Naive thymus-derived CD8-positive, alpha-beta T cell (primary cell): Measurements from ENCODE around the gene IZUMO1. TPM values are rescaled to one million over a fixed set of nuclear protein-coding genes. Genes with fewer than 3 reads are reported as not detected.
A peak's percentile ranks its signal among the peaks of the same experiment; 100 is the strongest.

Source experiments
- ATAC-seq, 2 donors: fragments of 150-1000 bp; cut with Tn5 transposase in 1 of 2; sonication (Bioruptor Pico), chemical (Tn5 transposase) in 1 of 2; 1 replicate in 1 of 2; 2 replicates in 1 of 2; pipeline ENCODE4 v1.10.0; 2021; ENCODE audit warnings: mild to moderate bottlenecking in 2 of 2, moderate library complexity in 2 of 2
- POLR2A ChIA-PET: fragments of 350-600 bp; sonication (Branson Sonifier 250); formaldehyde crosslinking; loops from one replicate; lab custom pipeline; 2021; ENCODE audit warnings: antibody characterized with exemption; lab: Charles Lee
- DNase-seq, 10 donors: peaks; one replicate each; pipeline versions ENCODE4 v3.0.0 to v3.0.0-alpha.2; 2020 to 2022
- H3K27ac Mint-ChIP-seq, 10 donors: one replicate each; pipeline ENCODE4 v1.8.0; 2020 to 2022; ENCODE audit warnings: mild to moderate bottlenecking in 10 of 10, mixed read lengths in 10 of 10, moderate library complexity in 4 of 10, inconsistent platforms in 1 of 10
- H3K27me3 Mint-ChIP-seq, 5 donors: one replicate each; pipeline ENCODE4 v1.8.0; 2021 to 2022; ENCODE audit warnings: mixed read lengths in 5 of 5
- H3K36me3 Mint-ChIP-seq, 3 donors: one replicate each; pipeline ENCODE4 v1.8.0; 2020 to 2022; ENCODE audit warnings: mixed read lengths in 3 of 3, mild to moderate bottlenecking in 2 of 3, inconsistent platforms in 1 of 3
- H3K4me1 Mint-ChIP-seq, 4 donors: one replicate each; pipeline ENCODE4 v1.8.0; 2021 to 2022; ENCODE audit warnings: mixed read lengths in 4 of 4
- H3K4me3 Mint-ChIP-seq, 10 donors: one replicate each; pipeline ENCODE4 v1.8.0; 2020 to 2022; ENCODE audit warnings: mild to moderate bottlenecking in 10 of 10, mixed read lengths in 10 of 10, moderate library complexity in 6 of 10, inconsistent platforms in 1 of 10
- H3K9me3 Mint-ChIP-seq, 9 donors: one replicate each; pipeline ENCODE4 v1.8.0; 2020 to 2022; ENCODE audit warnings: mixed read lengths in 9 of 9, mild to moderate bottlenecking in 3 of 9, inconsistent platforms in 1 of 9, moderate library complexity in 1 of 9
- polyA plus RNA-seq, 3 donors: library from polyadenylated mRNA; unstranded; fragments of 300-500 nt; fragmentation: Illumina TruSeq; gene quantifications; one replicate each; pipeline ENCODE4 v1.2.3, GENCODE V29; 2021
- total RNA-seq, 8 experiments: library from RNA in 2 of 8; stranded (reverse) in 2 of 8; gene quantifications; one replicate each; pipeline ENCODE4 v1.2.3 and lab custom pipeline; 2021 to 2026

Gene IZUMO1
- total and polyA plus RNA-seq, 5 experiments from 2014 or later: not detected

- no peak for ATAC-seq
- POLR2A ChIA-PET: no interaction called here
- Mint-ChIP-seq H3K36me3 (no peaks in the 10 kb centered on the region), H3K27me3 (peaks cover 5 to 29% (median 10%) of the 10 kb centered on the region in 5 donors), H3K4me3 (peak overlapping the region in 7 of 10 donors; percentile 36 to 72 (median 51)), H3K27ac (no peak overlapping the region), H3K9me3 (peaks cover 0 to 4% (median 0%) of the 10 kb centered on the region in 9 donors), H3K4me1 (peaks cover 11 to 36% (median 25%) of the 10 kb centered on the region in 4 donors)
- peak in 2 of 10 donors; percentile 33 to 37 for DNase-seq
These were observed 5.3 kb downstream of the IZUMO1 start for GRCh38 chr19:48741129-48741999.

- H3K27me3 Mint-ChIP-seq: peaks cover 0 to 19% (median 3%) of the 10 kb centered on the region in 5 donors
- POLR2A ChIA-PET: interaction anchor here (0.9 to 2.5 kb wide), 3 partner anchors 15 to 94 kb away, joined by 5 to 15 read pairs (median 13); partner anchors contain the start of gene CA11
These were observed 6.3 kb downstream of the IZUMO1 start, which contains the start of gene RASIP1 for GRCh38 chr19:48740164-48740972. Gene RASIP1, minus strand, starts transcription at chr19:48740610. Its CDS starts 328 bp downstream, at chr19:48740282.

GRCh38 chr19:48739404-48740163 is 7.1 kb downstream of the IZUMO1 start:
- POLR2A ChIA-PET: interaction anchor here (0.5 to 2.5 kb wide), 13 partner anchors 9 to 755 kb away, joined by 3 to 15 read pairs (median 5); partner anchors contain the start of genes CA11, DBP and FUT1
- H3K9me3 Mint-ChIP-seq: peaks cover 0 to 2% (median 0%) of the 10 kb centered on the region in 9 donors
- ATAC-seq: peak; percentile 4 to 18
- peaks cover 6 to 27% (median 21%) of the 10 kb centered on the region in 4 donors for H3K4me1 Mint-ChIP-seq
- H3K36me3 Mint-ChIP-seq: no peaks in the 10 kb centered on the region
- H3K27me3 Mint-ChIP-seq: peaks cover 0 to 15% (median 2%) of the 10 kb centered on the region in 5 donors
- DNase-seq: no peak
- H3K27ac Mint-ChIP-seq: peak overlapping the region in 1 of 10 donors; percentile 57
- peak overlapping the region in 9 of 10 donors; percentile 25 to 82 (median 52) for H3K4me3 Mint-ChIP-seq

More at GRCh38 chr19:48740164-48740972, 6.3 kb downstream of the IZUMO1 start, which contains the start of gene RASIP1:
- H3K4me3 Mint-ChIP-seq: peak within 1 kb of the TSS in 9 of 10 donors; percentile 25 to 82 (median 52)
- H3K36me3 Mint-ChIP-seq: no peaks in the 10 kb centered on the region
- H3K9me3 Mint-ChIP-seq: peaks cover 0 to 2% (median 0%) of the 10 kb centered on the region in 9 donors
- peaks cover 6 to 27% (median 23%) of the 10 kb centered on the region in 4 donors for H3K4me1 Mint-ChIP-seq
- no peak for ATAC-seq
- DNase-seq: no peak
- H3K27ac Mint-ChIP-seq: peak within 1 kb of the TSS in 1 of 10 donors; percentile 57

GRCh38 chr19:48738557-48739403 is 7.9 kb downstream of the IZUMO1 start:
- ATAC-seq: peak; percentile 90 to 93
- H3K36me3 Mint-ChIP-seq: no peaks in the 10 kb centered on the region
- H3K27me3 Mint-ChIP-seq: peaks cover 0 to 8% (median 0%) of the 10 kb centered on the region in 5 donors
- POLR2A ChIA-PET: interaction anchor here (0.6 to 2.5 kb wide), 13 partner anchors 11 to 756 kb away, joined by 3 to 15 read pairs (median 5); partner anchors contain the start of genes CA11, DBP and FUT1
- peak; percentile 75 to 96 (median 86) for DNase-seq
- H3K27ac Mint-ChIP-seq: peak overlapping the region in 5 of 10 donors; percentile 34 to 80 (median 75)
- H3K9me3 Mint-ChIP-seq: peaks cover 0 to 2% (median 0%) of the 10 kb centered on the region in 9 donors
- peak overlapping the region; percentile 15 to 77 (median 64) for H3K4me3 Mint-ChIP-seq
- H3K4me1 Mint-ChIP-seq: peaks cover 6 to 27% (median 21%) of the 10 kb centered on the region in 4 donors

GRCh38 chr19:48737360-48737998 is 9.2 kb downstream of the IZUMO1 start:
- DNase-seq: no peak
- H3K27me3 Mint-ChIP-seq: peaks cover 0 to 5% (median 0%) of the 10 kb centered on the region in 5 donors
- peak overlapping the region in 3 of 10 donors; percentile 15 to 62 (median 24) for H3K27ac Mint-ChIP-seq
- ATAC-seq: no peak
- peak overlapping the region in 7 of 10 donors; percentile 18 to 67 (median 22) for H3K4me3 Mint-ChIP-seq
- peaks cover 6 to 27% (median 21%) of the 10 kb centered on the region in 4 donors for H3K4me1 Mint-ChIP-seq
- POLR2A ChIA-PET: interaction anchor here (1.7 kb wide), 1 partner anchor 100 kb away, joined by 5 read pairs; the partner anchor contains the start of gene DBP
- H3K36me3 Mint-ChIP-seq: no peaks in the 10 kb centered on the region
- H3K9me3 Mint-ChIP-seq: peaks cover 0 to 2% (median 0%) of the 10 kb centered on the region in 9 donors

GRCh38 chr19:48735031-48735615 is 11.6 kb downstream of the IZUMO1 start:
- POLR2A ChIA-PET: interaction anchor here (0.6 kb wide), 1 partner anchor 184 kb away, joined by 3 read pairs; no protein-coding TSS in a partner anchor
- no peak overlapping the region for H3K27ac Mint-ChIP-seq
- ATAC-seq: no peak
- peaks cover 0 to 5% (median 0%) of the 10 kb centered on the region in 5 donors for H3K27me3 Mint-ChIP-seq
- peaks cover 2 to 10% (median 9%) of the 10 kb centered on the region in 4 donors for H3K4me1 Mint-ChIP-seq
- peaks cover 0 to 2% (median 0%) of the 10 kb centered on the region in 9 donors for H3K9me3 Mint-ChIP-seq
- H3K36me3 Mint-ChIP-seq: no peaks in the 10 kb centered on the region
- no peak for DNase-seq
- H3K4me3 Mint-ChIP-seq: no peak overlapping the region

GRCh38 chr19:48734625-48735024 is 12.1 kb downstream of the IZUMO1 start:
- H3K4me1 Mint-ChIP-seq: peaks cover 2 to 6% (median 4%) of the 10 kb centered on the region in 4 donors
- H3K4me3 Mint-ChIP-seq: no peak overlapping the region
- peaks cover 0 to 2% (median 0%) of the 10 kb centered on the region in 9 donors for H3K9me3 Mint-ChIP-seq
- peaks cover 0 to 5% (median 0%) of the 10 kb centered on the region in 5 donors for H3K27me3 Mint-ChIP-seq
- ATAC-seq: no peak
- no peak overlapping the region for H3K27ac Mint-ChIP-seq
- no peak for DNase-seq
- H3K36me3 Mint-ChIP-seq: no peaks in the 10 kb centered on the region
- POLR2A ChIA-PET: interaction anchor here (0.6 to 0.8 kb wide), 2 partner anchors 89 to 185 kb away, joined by 3 read pairs; partner anchors contain the start of gene CA11

GRCh38 chr19:48731452-48731851 is 15.3 kb downstream of the IZUMO1 start:
- Mint-ChIP-seq H3K4me1 (peaks cover under 1 to 11% (median 7%) of the 10 kb centered on the region in 4 donors), H3K9me3 (peaks cover 0 to 6% (median 3%) of the 10 kb centered on the region in 9 donors), H3K27me3 (peaks cover 0 to 5% (median 0%) of the 10 kb centered on the region in 5 donors), H3K4me3 (no peak overlapping the region), H3K36me3 (peaks cover 0 to 5% (median 3%) of the 10 kb centered on the region in 3 donors), H3K27ac (no peak overlapping the region)
- ATAC-seq (no peak), DNase-seq (no peak)
- POLR2A ChIA-PET: no interaction called here

GRCh38 chr19:48728911-48729664 is 17.6 kb downstream of the IZUMO1 start:
- no peak overlapping the region for H3K27ac Mint-ChIP-seq
- POLR2A ChIA-PET: interaction anchor here (1.1 to 1.6 kb wide), 2 partner anchors 10 to 14 kb away, joined by 4 to 11 read pairs; no protein-coding TSS in a partner anchor
- no peak for ATAC-seq
- no peak for DNase-seq
- H3K27me3 Mint-ChIP-seq: peaks cover 0 to 5% (median 0%) of the 10 kb centered on the region in 5 donors
- peaks cover 11 to 25% (median 23%) of the 10 kb centered on the region in 4 donors for H3K4me1 Mint-ChIP-seq
- H3K4me3 Mint-ChIP-seq: peak overlapping the region in 1 of 10 donors; percentile 20
- peaks cover 6 to 21% (median 14%) of the 10 kb centered on the region in 9 donors for H3K9me3 Mint-ChIP-seq
- peaks cover 0 to 17% (median 14%) of the 10 kb centered on the region in 3 donors for H3K36me3 Mint-ChIP-seq
